GM18502 (cell line): Measurements from ENCODE around the gene STK24.
"Not testable (repeated sequence)": the region's sequence is repeated elsewhere in the genome, so short reads cannot be mapped to it uniquely, and the experiment has no call there.

Experiments used
- ATAC-seq: cut with Tn5 transposase; IDR thresholded peaks from one replicate; pipeline ENCODE4 v1.9.1; 2021; ENCODE audit warnings: mild to moderate bottlenecking; ENCODE audit not compliant: unreplicated experiment, poor library complexity

The STK24 gene

DNA sequence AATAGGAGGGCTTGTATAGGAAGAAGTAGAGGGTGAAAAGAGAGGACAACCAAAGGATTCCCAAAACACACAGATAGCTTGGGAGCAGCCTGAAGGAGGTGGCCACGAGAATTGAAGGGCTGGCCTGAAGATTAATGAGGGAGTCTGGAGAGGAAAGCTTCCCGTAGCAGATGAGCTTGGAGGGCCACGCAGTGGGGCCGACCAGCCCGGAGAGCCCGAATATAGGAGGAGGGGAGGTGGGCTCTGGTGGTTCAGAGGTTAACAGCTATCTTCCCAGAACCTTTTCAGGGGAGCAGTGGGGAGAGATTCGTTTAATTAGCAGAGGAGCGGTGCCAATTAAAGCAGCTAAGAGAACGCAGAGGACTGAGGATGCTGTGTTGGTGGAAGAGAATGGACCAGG lies 154.9 kb downstream of the STK24 start:
- no peak for ATAC-seq

DNA sequence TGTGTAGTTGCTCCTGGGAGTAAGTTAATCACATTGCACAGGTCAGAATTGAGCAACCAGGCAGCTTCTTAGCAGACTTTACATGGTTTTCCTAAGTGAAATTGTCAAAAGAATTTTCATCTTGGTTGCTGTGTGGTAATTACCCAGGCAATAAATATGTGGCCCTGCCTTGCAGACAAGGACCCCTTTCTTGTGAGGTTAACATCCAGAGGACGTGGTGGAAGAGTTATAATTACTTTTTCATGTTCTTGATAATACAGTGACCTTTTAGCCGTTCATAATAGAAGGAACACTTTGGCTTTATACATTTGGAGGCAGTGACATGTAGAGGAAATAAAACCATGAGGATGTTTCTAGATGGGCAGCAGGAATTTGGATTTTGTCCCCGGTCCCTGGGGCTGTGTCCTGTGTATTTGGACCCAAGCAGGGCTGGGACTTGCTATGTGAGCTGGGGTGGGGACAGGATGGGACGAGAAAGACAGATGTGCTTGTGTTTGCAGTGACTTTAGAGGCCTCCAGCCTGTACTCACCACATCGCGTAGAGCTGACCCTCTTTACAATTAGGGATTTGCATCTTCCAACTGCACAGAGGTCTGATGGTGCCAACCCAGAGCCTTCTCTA lies 156.2 kb downstream of the STK24 start:
- no peak for ATAC-seq

DNA sequence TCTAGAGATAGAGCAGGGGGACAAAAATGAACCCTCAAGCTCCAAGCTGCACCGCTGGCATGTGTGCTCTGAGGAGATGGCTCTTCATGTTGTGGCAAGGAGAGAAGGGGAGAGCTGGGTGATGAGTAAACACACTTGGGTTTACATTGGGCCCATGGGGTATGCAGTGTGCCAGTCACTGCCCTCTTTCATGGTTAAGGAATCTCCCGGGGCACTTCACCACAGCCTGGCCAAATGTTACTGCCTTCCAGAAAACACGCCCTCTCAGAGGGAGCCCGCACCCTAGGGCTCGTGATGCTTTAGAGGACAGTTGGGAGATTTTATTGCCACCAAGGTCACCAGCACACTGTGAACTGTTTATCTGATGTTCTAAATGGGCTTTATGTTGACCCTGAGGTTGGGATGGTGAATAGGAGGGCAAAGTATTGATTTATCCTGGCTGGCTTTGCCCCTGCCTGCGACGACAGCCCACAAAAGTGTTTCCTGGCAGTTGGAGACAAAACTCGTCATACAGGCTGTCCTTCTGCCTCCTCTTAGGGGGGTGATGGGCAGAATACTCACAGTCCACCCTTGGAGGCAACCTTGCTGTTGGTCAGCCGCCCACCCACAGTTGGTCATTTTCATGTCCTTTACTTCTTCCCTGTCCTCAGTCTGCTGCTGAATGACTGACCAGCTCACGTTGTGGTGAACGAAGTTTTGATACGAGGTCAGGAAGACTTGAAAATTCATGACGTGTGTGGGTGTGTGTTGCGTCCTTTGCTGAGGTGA lies 156.9 kb downstream of the STK24 start:
- no peak for ATAC-seq

DNA sequence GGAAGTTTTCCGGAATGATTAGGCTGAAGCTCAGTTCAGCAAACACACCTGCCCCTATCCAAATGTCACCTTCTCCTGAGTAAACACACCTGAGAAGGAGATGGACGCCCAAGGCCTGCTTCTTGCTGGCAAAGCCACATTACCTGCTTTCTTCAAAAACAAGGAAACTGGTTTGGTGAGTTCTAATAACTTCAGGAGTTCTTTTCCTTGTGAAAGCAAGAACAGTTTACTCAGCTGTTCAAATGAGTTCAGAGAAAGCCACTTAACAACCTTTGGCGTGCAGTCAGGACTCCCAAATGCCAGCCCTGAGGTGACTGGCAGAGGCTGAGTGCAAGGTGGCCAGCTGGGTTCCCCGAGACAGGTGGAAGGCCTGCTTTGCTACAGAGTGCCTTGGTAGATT lies 160.5 kb downstream of the STK24 start:
- ATAC-seq: no peak

DNA sequence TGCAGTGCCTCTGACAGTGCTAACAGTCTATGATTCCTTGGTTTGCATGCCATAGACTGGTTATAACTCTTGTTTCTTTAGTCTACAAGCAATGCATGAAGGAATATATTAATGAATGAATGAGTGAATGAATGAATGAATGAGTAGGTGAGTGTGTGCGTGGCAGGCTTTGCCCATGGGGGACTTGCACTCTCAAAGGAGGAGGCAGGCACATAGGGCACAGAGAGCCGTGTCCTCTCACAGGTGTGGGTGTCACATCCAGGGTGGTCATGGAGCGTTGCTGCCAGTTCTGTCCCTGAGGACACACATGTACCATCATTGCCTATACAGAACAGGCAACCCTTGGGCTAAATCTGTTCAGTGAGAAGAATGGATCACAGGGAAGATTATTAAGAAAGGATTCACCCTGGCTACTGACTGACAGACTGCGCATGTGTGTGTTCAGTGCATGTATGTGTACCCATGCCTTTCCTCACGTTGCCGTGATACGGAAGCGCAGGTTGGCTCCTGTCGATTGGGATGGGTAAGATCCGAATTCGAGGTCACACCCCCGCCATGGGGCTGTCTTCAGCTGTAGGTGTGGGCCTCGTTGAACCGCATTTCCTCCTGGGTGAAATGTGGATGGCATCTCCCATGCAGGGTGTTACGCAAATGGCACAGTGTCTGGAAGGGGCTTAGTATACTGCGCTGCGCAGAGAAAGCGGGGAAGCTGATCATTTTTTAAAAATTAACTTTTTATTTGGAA lies 161.4 kb downstream of the STK24 start:
- ATAC-seq: no peak

DNA sequence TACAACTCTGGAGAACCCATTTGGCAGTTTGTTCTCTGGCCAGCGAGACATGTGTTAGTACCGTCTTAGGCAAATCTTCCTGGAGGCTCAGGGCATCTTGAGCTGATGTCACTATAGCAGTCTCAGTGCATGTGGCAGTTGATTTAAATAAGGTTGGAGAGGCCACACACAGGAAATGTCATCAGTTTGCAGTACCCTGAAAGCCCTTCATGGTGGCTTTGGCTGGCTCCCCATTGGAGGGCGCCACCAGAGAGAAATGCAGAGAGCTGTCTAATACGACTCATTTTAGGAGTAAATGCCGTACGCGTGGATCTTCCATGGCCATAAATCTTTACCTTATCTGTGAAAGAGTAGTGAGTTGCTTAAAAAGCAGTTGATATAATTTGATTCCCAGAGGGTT lies 163.1 kb downstream of the STK24 start:
- no peak for ATAC-seq

DNA sequence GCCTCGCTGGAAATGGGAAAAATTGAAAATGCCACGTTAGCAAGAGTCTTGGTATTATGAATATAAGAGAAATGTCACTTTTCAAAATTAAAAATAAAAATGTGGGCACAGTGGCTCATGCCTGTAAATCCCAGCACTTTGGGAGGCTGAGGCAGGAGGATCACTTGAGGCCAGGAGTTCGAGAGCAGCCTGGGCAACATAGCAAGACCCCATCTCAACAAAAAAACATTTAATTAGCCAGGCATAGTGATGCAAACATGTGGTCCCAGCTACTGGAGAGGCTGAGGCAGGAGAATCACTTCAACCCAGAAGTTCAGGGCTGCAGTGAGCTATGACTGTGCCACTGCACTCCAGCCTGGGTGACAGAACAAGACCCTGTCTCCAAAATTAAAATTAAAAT lies 163.6 kb downstream of the STK24 start:
- not testable (repeated sequence) for ATAC-seq

DNA sequence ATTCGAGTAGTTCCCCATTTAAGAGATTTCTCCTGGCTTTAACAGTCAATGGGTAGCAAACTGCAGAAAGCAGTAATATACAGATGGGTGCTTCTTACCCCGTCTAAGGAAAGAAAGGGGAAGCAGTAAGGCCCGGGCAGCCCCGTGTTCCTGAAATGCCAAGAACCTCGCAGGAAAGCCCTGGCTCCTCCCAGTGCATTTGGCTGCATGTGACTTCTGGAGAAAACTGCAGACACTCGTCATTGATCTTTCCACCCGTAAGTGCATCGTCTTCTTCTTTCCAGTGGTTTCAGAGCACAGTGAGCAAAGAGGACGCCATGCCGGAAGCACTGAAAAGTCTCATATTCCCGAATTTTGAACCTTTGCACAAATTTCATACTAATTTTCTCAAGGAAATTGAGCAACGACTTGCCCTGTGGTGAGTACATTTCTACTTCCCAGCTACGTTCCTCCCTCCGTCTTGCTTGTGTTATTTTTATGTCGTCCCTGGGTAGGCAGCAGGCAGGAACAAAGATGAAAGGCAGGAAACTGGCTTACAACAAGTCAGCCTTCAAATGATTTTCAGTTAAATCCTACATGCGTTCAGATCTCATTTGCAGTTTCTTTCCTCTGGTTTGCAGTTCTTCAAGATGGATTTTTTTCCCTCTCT lies 165.2 kb downstream of the STK24 start:
- ATAC-seq: no peak

DNA sequence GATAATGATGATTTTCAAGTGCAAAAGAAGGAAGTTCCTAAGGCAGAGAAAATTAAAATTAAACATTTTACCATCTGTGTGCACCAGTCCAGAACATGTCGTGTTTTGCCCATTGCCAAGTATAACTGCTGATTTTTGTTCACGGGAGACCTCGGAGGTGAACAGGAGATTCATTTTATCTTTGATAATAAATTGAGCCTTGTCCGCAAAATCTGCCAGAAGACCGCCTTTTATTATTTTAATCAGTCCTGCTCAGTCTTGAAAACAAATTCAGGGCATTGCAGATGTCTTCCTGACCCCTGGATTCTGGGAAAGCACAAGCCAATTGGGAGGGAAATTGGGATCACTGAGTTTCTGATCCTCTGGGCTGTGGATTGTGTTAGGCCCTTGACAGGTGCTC lies 165.9 kb downstream of the STK24 start:
- ATAC-seq: no peak

DNA sequence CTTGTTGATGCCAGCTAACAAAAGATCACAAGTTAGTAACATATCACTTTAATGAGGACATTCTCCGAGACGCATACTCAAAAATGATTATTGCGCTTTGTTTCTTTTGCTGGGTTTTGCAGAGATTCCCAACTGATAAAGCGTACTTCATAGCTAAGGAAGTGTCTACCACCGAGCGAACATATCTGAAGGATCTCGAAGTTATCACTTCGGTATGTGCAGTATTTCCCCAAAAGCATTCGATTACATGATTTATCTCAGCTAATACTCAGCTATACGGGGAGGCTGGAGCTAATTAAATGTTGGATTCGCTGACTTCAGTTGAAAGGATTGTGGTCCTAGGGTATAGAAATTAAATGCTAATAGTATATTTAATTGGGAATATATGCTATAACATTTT lies 166.3 kb downstream of the STK24 start:
- no peak for ATAC-seq

DNA sequence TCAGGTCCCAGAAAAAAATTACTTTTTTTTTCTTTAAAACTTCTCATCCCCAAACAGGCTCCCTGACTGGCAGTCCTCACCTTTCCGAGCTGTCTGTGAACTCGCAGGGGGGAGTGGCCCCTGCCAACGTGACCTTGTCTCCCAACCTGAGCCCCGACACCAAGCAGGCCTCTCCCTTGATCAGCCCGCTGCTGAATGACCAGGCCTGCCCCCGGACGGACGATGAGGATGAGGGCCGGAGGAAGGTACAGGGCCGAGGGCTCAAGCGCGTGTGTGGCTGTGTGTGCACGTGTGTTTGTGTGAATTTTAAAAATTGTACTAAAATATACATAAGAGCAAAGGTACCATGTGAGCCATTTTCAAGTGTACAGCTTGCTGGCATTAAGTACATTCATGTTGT lies 167.6 kb downstream of the STK24 start:
- no peak for ATAC-seq

DNA sequence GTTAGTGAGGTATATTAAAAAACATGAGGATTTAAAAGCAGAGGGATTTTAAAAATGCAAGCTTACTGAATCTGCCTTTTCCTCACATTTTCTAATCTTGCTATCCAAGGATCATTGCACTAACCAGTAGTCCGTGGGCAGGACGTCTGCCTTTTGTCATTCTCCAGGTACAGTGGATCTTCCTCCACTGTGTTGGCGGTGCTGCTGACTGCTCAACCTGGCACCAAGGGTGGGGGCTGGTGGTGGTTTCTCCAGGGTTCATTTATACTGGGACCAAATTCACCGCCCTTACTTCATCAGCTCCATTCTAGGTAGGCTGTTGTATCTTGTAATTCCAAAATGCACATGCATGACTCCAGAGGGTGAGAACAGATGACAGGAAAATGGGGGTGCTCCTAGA lies 169.3 kb downstream of the STK24 start:
- no peak for ATAC-seq

DNA sequence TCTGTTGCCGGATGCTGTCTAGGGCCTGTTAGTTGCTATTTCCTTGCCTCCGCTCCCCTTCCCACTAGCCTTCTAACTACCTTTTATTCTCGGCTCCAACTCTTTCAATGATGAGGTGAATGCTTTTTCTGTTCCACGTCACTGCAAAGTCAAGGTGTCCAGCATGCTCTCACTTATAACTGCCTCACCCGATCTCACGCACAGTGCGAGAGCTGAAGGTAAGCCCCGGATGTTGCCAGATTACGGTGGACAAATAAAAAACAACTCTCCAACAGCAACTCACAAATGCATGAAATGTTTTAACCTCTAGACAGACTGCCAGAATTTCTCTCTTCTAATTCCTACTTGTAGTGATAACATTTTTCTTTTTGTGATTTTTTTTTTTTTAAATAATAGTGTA lies 169.9 kb downstream of the STK24 start:
- ATAC-seq: no peak

DNA sequence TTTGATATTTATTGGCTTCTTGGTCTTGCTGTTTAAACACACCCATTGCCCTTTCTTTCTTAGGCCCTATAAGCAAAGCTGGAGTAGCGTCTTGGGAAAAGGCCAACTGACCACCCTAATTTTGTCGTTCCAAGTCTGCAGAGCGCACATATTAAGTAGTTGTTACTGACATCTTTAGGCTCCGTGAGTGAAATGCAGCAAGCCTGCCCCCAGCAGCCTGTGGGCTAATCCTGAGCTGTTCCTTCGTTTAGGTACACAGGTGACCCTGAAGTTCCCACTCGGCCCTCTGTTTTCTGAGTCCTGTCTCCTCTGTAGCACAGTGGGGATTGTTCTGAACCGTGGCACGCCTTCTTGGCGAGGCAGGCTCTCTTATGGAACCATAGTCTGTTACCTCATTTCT lies 170.5 kb downstream of the STK24 start:
- ATAC-seq: no peak

DNA sequence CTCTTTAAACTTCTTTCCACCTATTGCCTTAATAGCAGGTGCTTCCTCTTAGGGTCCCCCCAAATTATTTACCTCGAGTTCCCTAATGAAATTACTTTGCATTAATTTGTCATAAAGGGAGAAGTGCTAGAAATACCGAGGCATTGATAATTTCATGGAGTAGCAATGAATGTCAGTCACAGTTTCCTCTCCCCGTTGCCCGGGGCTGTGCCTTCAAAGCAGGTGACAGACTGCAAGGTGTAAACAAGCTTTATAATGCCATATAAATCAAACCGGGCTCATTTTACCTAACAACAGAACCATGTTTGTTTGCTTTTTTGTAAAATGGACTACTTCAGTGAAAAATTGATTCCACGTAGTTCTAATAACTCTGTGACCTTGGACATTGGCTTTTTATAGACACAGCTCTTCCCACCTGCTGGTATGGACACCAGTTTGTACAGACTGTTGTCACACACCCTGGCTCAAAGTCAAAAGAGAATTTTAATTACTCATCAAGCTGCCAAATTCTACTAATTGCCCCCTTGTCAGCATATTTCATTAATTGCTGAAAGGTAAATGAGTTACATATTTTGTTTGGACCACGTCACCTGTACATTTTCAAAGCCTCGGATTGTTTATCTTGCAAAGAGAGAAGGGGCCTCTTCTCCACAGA lies 171.1 kb downstream of the STK24 start:
- no peak for ATAC-seq

DNA sequence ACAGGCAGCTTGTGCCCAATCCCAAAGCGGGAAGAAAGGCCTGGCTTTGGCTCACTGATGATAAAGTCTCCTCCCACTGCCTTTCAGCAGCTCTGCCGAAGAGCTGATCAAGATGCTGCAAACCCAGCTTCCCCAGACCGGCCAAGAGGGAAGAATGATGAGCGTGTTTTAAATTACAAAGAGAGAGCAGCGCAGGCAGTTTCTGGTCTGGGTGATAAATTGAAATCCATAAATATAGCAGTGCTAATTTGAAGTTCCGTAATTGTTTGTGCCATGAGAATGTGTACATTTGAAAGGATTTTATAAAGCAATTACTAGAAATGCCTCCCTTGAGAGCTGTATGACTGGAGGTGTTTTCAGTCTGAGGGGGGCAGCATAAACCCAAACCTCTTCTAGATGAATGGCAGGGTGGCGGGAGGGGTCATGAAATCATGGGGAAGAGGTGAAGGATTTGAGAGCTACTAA lies 171.8 kb downstream of the STK24 start:
- ATAC-seq: no peak

DNA sequence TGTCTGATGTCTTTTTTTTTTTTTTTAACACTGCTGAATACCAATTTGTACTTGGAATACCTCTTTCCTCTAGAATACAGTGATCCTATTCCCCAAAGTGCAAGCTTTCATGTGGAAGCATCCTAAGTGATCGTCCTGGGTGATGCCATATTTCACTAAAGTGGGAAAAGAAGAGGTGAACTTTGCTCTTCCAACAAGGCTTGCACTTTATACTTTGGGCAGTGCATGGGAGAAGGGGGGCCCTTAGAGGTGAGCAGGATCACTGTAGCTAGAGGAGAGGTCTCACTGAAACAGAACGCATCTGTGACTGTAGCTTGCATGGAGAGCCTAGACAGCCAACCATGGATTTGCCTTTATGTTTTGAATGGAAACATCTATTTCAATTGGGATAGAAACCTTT lies 173.8 kb downstream of the STK24 start:
- ATAC-seq: no peak

DNA sequence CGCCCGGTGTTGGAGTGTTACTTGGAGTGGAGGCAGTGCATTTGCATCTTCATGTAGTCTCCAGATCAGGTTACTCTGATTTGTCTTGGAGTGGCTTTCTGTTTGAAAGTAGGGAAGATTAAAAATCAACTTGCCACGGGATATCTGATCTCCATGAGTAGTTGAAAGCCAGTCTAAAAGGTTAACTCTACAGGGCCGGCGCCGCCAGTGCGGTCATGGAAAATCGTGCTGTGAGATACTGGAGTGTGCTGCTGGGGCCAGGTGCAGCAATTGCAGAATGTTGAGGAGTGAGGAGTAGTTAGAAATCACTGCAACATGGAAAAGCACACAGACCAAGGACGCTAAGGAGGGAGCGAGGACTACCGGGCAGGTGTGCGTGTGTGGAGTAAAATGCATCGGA lies 175.0 kb downstream of the STK24 start:
- no peak for ATAC-seq

DNA sequence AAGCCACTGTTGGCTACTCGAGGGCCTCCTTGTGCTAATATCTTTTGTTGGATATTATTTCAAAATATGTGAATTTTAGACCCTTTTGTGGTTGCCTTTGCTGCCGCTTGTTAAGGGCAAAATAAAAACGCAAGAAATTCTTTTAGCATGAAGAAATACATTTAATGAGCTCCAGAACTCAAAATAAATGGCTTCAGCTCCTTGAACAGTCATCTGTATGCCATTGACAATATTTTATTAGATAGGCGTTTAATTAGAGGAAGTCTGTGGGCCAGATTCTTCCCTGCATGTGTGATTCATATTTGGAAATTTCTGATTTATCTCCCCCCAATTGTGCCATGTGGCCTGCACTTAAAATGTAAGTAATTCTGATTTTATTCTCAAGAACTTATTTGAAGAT lies 177.2 kb downstream of the STK24 start:
- ATAC-seq: no peak

DNA sequence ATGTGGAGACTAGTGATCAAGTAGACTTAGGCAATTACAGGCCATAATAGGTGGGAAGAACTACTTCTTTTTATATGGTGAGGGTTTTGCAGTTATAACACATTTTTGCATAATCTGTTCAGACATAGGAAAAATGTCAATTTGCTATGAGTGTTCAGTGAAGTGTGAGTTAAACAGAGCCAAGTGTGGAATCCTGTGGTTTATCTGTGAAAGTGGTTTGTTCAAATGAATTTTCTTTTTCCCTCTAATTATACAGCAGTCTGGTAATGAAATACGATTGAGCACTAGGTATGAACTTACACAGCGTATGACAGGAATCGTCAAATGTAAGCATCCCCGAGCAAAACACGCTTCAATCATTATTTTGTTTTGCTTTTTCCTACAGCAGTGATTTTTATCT lies 178.3 kb downstream of the STK24 start:
- no peak for ATAC-seq
